ENCODE data around the gene MED25.

MED25 gene

DNA sequence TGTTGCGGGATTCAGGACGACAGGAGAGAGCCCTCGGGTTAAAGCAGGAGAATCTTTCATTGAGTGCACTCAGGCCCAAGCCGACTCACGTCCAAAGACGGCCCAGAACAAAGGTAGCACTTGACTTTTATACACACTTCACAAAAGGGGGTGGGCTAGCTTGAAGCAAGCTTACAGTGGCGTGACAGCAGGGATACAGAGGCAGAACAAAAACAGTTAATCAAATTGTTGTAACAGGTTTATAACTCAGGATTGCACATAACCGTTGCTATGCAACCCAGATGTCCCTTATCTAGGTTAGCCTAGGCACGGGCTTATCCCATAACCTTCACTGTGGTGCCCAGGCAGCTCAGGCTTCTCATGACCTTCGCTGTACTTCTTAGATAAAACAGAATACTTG lies 2.0 kb downstream of the MED25 start:
- TF ChIP-seq, protein P1, sequence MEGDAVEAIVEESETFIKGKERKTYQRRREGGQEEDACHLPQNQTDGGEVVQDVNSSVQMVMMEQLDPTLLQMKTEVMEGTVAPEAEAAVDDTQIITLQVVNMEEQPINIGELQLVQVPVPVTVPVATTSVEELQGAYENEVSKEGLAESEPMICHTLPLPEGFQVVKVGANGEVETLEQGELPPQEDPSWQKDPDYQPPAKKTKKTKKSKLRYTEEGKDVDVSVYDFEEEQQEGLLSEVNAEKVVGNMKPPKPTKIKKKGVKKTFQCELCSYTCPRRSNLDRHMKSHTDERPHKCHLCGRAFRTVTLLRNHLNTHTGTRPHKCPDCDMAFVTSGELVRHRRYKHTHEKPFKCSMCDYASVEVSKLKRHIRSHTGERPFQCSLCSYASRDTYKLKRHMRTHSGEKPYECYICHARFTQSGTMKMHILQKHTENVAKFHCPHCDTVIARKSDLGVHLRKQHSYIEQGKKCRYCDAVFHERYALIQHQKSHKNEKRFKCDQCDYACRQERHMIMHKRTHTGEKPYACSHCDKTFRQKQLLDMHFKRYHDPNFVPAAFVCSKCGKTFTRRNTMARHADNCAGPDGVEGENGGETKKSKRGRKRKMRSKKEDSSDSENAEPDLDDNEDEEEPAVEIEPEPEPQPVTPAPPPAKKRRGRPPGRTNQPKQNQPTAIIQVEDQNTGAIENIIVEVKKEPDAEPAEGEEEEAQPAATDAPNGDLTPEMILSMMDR (conservative IDR thresholded peaks at IDR 0.05): no peak
- no peak overlapping the region for H3K27ac ChIP-seq

DNA sequence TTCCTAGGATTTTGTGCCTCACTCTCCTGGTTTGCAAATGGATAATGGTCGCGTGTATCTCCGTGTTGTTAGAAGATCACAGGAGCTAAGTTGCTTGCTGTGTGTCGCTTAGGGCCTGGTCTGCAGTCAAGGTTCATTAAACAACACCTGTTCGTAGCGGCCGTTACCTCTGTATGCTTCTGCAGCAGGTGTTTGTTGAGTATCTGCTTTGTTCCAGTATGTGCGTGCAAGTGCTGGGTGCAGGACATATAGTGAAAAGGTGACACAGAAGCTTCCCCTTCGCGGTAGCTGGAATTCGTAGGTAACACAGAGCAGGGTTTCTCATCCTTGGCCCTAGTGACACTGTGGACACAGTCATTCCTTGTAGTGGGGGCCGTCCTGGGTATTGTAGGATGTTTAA lies 5.4 kb downstream of the MED25 start:
- TF ChIP-seq, protein P1 (conservative IDR thresholded peaks at IDR 0.05): no peak
- H3K27ac ChIP-seq: no peak overlapping the region

DNA sequence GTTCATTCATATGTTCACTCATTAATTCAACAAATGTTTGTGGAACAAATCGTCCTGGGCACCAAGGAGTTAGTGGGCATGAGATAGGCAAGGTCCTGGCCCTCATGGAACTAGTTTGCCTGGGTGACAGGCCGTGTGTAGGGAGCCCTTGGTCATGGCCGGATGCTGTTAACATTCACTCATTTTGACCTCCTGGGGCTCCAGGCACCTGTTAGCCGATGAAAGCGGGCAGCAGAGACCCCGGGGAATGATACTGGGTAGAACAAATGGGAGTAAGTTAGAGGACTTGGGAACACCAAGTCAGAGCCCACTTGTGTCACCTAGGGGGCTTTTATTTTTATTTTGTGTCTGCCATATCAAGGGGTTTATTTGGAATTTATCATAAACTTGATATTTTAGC lies 6.6 kb downstream of the MED25 start:
- H3K27ac ChIP-seq: no peak overlapping the region
- TF ChIP-seq, protein P1 (conservative IDR thresholded peaks at IDR 0.05): no peak

DNA sequence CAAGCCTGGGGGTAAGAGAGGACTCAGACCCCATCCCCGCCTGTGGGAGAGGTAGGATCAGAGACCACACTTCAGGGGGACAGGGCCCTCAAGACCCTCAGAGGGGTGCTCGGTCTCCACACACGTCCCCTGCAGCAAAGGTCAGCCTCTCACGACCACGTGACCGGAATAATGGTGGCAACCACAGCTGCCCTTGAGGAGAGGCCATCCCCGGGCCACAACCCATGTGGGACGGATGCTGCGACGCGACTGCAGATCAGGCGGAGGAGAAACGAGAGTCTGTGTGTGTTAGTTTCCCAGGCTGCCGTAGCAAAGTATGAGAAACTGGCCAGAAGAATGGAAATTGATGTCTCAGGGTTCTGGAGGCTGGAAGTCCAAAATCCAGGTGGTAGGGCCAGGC lies 8.9 kb downstream of the MED25 start:
- TF ChIP-seq, protein P1 (conservative IDR thresholded peaks at IDR 0.05): no peak
- H3K27ac ChIP-seq: no peak overlapping the region

DNA sequence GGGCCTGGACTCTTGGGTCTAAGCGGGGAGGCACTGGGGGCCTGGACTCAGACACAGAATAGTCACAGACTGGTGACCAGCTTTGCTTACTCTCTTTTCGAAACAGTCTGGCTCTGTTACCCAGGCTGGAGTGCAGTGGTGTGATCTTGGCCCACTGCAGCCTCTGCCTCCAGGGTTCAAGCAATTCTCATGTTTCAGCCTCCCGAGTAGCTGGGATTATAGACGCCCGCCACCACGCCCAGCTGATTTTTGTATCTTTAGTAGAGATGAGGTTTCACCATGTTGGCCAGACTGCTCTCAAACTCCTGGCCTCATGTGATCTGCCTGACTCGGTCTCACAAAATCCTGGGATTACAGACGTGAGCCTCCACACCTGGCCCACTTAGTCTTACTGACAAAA lies 11.1 kb downstream of the MED25 start:
- no peak overlapping the region for H3K27ac ChIP-seq
- TF ChIP-seq, protein P1 (conservative IDR thresholded peaks at IDR 0.05): no peak

DNA sequence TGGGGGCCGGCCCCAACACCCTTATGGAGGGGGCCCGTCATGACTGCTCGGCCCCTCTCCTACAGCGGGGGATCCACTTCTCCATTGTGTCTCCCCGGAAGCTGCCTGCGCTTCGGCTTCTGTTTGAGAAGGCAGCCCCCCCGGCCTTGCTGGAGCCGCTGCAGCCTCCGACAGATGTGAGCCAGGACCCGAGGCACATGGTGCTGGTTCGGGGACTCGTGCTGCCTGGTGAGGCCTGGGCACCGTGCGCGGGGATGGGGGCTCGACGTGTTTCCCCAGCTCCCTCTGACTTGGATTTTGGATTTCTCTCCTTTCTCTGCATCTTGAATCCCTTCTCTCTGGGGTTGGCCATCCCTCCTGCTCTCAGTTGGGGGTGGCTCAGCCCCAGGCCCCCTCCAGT lies 11.6 kb downstream of the MED25 start:
- TF ChIP-seq, protein P1 (conservative IDR thresholded peaks at IDR 0.05): no peak
- H3K27ac ChIP-seq: no peak overlapping the region

DNA sequence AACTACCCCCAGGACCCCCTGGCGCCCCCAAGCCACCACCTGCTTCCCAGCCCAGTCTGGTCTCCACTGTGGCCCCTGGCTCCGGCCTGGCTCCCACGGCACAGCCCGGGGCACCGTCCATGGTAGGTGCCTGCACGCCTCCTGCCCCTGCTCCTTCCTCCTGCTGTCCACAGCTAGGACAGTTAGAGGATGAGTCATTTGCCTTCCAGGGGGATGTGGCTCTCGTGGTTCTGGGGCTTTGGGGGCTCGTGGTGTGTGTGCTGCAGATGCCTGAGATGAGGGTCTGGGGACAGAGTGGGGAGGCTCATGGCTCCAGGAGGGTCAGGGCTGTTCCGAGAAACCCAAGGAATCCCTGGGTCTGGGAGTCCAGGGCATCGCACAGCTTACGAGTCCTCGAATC lies 12.7 kb downstream of the MED25 start:
- TF ChIP-seq, protein P1 (conservative IDR thresholded peaks at IDR 0.05): no peak
- no peak overlapping the region for H3K27ac ChIP-seq

DNA sequence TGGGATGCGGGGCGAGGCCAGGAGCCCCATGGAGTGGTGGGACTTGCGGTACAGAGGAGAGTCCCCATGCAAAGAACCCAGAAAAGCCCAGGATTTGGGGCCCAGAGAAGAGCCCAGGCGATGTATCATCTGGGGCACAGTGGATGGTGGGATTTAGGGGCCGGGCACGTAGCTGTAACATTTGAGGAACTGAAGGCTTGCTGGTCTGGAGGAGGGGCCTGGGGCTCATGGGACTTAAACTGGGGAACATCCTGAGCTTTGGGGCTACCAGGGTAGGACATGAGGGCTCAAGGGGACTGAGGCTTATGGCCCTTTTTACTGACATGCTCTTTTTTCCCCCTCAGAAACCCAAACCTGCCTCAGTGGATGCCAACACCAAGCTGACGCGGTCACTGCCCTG lies 13.5 kb downstream of the MED25 start:
- H3K27ac ChIP-seq: no peak overlapping the region

More for the DNA sequence above, 13.5 kb downstream of the MED25 start:
- TF ChIP-seq, protein P1 (conservative IDR thresholded peaks at IDR 0.05): no peak
